ENCODE results near the gene SPAG4.

Gene SPAG4

DNA sequence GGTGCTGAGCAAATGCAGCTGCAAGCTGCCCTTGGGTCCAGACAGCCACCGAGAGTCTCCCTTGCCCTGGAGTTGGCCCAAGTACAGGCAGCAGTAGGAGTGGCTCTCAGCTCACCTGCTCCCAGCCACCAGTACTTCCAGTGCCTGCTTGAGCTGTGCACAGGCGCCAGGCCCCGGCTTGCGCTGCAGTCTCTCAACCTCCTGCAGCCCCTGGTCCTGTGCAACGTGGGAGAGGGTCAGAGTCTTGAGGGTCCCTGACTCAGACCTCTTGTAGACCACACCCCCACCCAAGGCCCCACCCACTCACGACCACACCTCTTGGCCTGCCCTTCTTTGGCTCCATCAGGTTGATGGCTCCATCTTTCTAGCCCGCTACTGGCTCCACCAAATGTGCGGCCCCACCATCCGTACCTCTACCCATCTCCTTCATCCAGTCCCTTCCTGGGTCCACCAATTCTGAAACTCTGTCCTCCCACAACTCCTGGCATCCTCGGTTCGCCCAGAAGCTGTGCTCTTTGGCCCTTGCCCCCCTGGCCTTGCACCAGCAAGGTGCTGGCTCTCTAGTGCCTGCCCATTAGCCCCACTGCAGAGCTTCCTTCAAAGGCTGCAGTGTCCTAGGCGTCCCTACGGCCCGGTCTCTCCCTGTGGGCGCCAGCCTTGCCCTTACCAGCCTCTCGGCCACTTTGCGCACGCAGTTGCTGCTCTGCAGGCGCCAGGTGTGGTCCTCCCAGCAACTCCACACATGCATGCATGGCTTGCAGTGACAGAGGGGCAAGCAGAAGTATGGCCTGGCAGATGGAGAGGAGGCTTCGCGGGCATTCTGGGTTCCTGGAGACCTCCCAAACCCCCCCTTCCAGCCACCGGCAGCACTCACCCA is 16.5 kb upstream of the SPAG4 start:
- Histone ChIP-seq H3K27me3 (replicated peaks in 2 of 5; ENCODE audit: control insufficient read depth in 4 of 5, insufficient read depth in 5 of 5, low read length in 4 of 5) (peaks cover 0 to 58% (median 40%) of the 10 kb centered on the region in 5 experiments), H3K4me3 (ENCODE audit: control insufficient read depth in 1 of 7, extremely low read depth in 1 of 7, insufficient read depth in 4 of 7, low read depth in 2 of 7, low read length in 6 of 7) (no peak overlapping the region), H3K36me3 (ENCODE audit: control insufficient read depth in 4 of 4, insufficient read depth in 4 of 4, low read length in 3 of 4) (no peaks in the 10 kb centered on the region), H3K9me3 (ENCODE audit: control extremely low read depth in 1 of 5, control insufficient read depth in 4 of 5, insufficient read depth in 2 of 5, low read depth in 1 of 5, low read length in 4 of 5) (no peaks in the 10 kb centered on the region), H3K4me1 (ENCODE audit: control extremely low read depth in 1 of 4, control insufficient read depth in 4 of 4, insufficient read depth in 4 of 4, low read length in 3 of 4) (peaks cover 0 to 19% (median 17%) of the 10 kb centered on the region in 4 experiments), H3K27ac (ENCODE audit: insufficient read depth in 1 of 2, low read depth in 1 of 2, low read length in 2 of 2, poor library complexity in 1 of 2, severe bottlenecking in 2 of 2) (no peak overlapping the region)
- ChIA-PET CTCF (no interaction called here), POLR2A (no interaction called here)
- no peak for DNase-seq
- 91% methylated on average over 18 of the region's 22 CpGs for WGBS (ENCODE audit: insufficient coverage)

DNA sequence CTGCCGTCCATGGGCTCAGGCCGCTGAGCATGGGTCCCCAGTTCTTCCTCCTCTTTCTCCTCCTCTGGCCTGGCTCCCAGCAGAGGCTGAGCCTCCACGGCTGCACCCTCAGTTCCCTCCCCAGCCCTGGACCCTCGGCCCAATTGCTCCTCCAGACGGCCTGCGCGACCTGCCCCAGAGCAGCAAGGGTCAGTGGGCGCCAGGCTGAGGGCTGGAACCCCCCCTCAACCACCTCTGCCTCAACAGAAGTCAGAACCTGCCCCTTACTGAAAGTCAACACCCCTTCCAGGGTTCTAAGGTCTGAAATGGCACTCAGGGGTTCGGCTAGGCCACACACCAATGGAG is 15.9 kb upstream of the SPAG4 start:
- Histone ChIP-seq H3K4me1 (ENCODE audit: control extremely low read depth in 1 of 4, control insufficient read depth in 4 of 4, insufficient read depth in 4 of 4, low read length in 3 of 4) (peaks cover 0 to 19% (median 17%) of the 10 kb centered on the region in 4 experiments), H3K36me3 (ENCODE audit: control insufficient read depth in 4 of 4, insufficient read depth in 4 of 4, low read length in 3 of 4) (no peaks in the 10 kb centered on the region), H3K27me3 (replicated peaks in 2 of 5; ENCODE audit: control insufficient read depth in 4 of 5, insufficient read depth in 5 of 5, low read length in 4 of 5) (peaks cover 0 to 58% (median 40%) of the 10 kb centered on the region in 5 experiments), H3K27ac (ENCODE audit: insufficient read depth in 1 of 2, low read depth in 1 of 2, low read length in 2 of 2, poor library complexity in 1 of 2, severe bottlenecking in 2 of 2) (no peak overlapping the region), H3K9me3 (ENCODE audit: control extremely low read depth in 1 of 5, control insufficient read depth in 4 of 5, insufficient read depth in 2 of 5, low read depth in 1 of 5, low read length in 4 of 5) (no peaks in the 10 kb centered on the region), H3K4me3 (ENCODE audit: control insufficient read depth in 1 of 7, extremely low read depth in 1 of 7, insufficient read depth in 4 of 7, low read depth in 2 of 7, low read length in 6 of 7) (no peak overlapping the region)
- WGBS (ENCODE audit: insufficient coverage), result 90% methylated on average over 8 of the region's 9 CpGs
- no peak for DNase-seq
- ChIA-PET CTCF (no interaction called here), POLR2A (no interaction called here)

DNA sequence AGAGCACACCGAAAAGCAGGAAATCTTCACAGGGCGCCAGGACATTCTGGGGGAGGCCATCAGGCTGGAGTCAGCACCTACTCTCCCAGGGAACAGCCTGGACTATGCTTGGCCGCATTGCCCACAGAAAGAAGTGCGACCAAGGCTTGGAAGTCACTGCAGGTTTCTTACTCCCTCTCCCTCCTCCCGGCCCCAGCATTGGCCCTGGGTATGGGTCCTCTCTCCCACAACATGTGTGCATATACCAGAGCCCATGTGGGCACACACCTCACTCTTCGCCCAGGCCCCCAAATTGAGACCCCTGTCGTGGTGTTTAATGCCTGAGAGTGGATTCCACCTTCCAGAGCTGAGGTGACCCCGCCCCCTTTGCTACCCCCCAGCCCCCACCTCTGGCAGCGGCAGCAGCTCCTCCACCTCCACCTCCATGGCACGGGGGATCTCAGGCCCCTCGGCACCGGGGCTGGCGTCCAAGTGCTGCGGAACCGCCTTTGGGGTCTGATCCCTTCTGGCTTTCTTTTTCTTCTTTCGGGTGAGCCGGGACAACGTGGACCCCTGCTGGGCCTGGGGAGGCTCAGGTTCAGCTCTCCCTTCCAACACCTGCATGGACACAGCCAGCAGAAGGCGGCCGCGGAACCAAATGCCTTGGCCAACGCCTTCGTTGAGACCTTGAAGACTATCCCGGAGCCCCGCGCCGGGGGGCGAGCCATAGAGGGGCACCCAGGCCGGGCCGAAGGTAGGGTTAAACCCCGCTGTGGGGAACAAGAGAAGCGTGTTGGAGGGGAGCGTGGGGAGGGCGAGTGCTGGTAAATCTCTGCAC is 15.2 kb upstream of the SPAG4 start:
- Histone ChIP-seq H3K36me3 (ENCODE audit: control insufficient read depth in 4 of 4, insufficient read depth in 4 of 4, low read length in 3 of 4) (no peaks in the 10 kb centered on the region), H3K9me3 (ENCODE audit: control extremely low read depth in 1 of 5, control insufficient read depth in 4 of 5, insufficient read depth in 2 of 5, low read depth in 1 of 5, low read length in 4 of 5) (no peaks in the 10 kb centered on the region), H3K27me3 (replicated peaks in 2 of 5; ENCODE audit: control insufficient read depth in 4 of 5, insufficient read depth in 5 of 5, low read length in 4 of 5) (peaks cover 0 to 58% (median 40%) of the 10 kb centered on the region in 5 experiments), H3K4me3 (ENCODE audit: control insufficient read depth in 1 of 7, extremely low read depth in 1 of 7, insufficient read depth in 4 of 7, low read depth in 2 of 7, low read length in 6 of 7) (peak overlapping the region in 6 of 7 experiments; percentile 0 to 75 (median 64)), H3K27ac (ENCODE audit: insufficient read depth in 1 of 2, low read depth in 1 of 2, low read length in 2 of 2, poor library complexity in 1 of 2, severe bottlenecking in 2 of 2) (no peak overlapping the region), H3K4me1 (ENCODE audit: control extremely low read depth in 1 of 4, control insufficient read depth in 4 of 4, insufficient read depth in 4 of 4, low read length in 3 of 4) (peaks cover 0 to 19% (median 17%) of the 10 kb centered on the region in 4 experiments)
- 27% methylated on average over 24 of the region's 34 CpGs for WGBS (ENCODE audit: insufficient coverage)
- CTCF ChIA-PET, result interaction anchor here (0.9 to 1.6 kb wide), 7 partner anchors 9 to 99 kb away, joined by 3 to 7 read pairs (median 3); partner anchors contain the start of genes NFS1 and ROMO1
- POLR2A ChIA-PET, result no interaction called here
- no peak for DNase-seq

GRCh38 chr20:35600993-35601973 is 14.3 kb upstream of the SPAG4 start:
- H3K4me1 ChIP-seq (ENCODE audit: control extremely low read depth in 1 of 4, control insufficient read depth in 4 of 4, insufficient read depth in 4 of 4, low read length in 3 of 4), result peaks cover 0 to 19% (median 17%) of the 10 kb centered on the region in 4 experiments
- H3K36me3 ChIP-seq (ENCODE audit: control insufficient read depth in 4 of 4, insufficient read depth in 4 of 4, low read length in 3 of 4), result no peaks in the 10 kb centered on the region
- CTCF ChIA-PET, result interaction anchor here (0.7 to 1.6 kb wide), 10 partner anchors 9 to 98 kb away, joined by 3 to 7 read pairs (median 3); partner anchors contain the start of genes NFS1 and ROMO1
- H3K27ac ChIP-seq (ENCODE audit: insufficient read depth in 1 of 2, low read depth in 1 of 2, low read length in 2 of 2, poor library complexity in 1 of 2, severe bottlenecking in 2 of 2), result no peak overlapping the region
- no peaks in the 10 kb centered on the region for H3K9me3 ChIP-seq (ENCODE audit: control extremely low read depth in 1 of 5, control insufficient read depth in 4 of 5, insufficient read depth in 2 of 5, low read depth in 1 of 5, low read length in 4 of 5)
- under 1% methylated on average over 87 of the region's 103 CpGs for WGBS (ENCODE audit: insufficient coverage)
- POLR2A ChIA-PET, result no interaction called here
- peaks cover 0 to 58% (median 40%) of the 10 kb centered on the region in 5 experiments for H3K27me3 ChIP-seq (replicated peaks in 2 of 5; ENCODE audit: control insufficient read depth in 4 of 5, insufficient read depth in 5 of 5, low read length in 4 of 5)
- peak; percentile 75 to 86 (median 84) for DNase-seq
- peak overlapping the region; percentile 5 to 75 (median 61) for H3K4me3 ChIP-seq (ENCODE audit: control insufficient read depth in 1 of 7, extremely low read depth in 1 of 7, insufficient read depth in 4 of 7, low read depth in 2 of 7, low read length in 6 of 7)

DNA sequence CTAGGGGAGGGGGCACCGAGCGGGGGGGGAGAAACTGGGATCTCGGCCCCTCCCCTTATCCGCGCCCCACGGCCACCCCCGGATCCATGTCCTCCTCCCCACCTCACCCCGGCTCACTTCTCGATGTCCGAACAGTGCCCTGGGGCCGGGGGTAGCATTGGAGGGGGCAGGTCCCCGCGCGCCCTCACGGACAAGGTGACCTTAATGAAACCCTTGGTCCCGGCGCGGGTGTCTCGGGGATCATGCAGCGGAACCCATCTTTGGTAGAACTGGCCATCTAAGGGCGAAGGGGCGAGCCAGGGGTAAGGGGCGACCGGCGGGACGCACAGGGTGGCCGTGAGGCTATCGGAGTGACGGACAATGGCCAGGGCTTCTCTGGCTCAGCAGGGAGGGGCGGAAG is 13.6 kb upstream of the SPAG4 start:
- Histone ChIP-seq H3K27me3 (replicated peaks in 2 of 5; ENCODE audit: control insufficient read depth in 4 of 5, insufficient read depth in 5 of 5, low read length in 4 of 5) (peaks cover 0 to 58% (median 36%) of the 10 kb centered on the region in 5 experiments), H3K9me3 (ENCODE audit: control extremely low read depth in 1 of 5, control insufficient read depth in 4 of 5, insufficient read depth in 2 of 5, low read depth in 1 of 5, low read length in 4 of 5) (no peaks in the 10 kb centered on the region), H3K36me3 (ENCODE audit: control insufficient read depth in 4 of 4, insufficient read depth in 4 of 4, low read length in 3 of 4) (no peaks in the 10 kb centered on the region), H3K27ac (ENCODE audit: insufficient read depth in 1 of 2, low read depth in 1 of 2, low read length in 2 of 2, poor library complexity in 1 of 2, severe bottlenecking in 2 of 2) (no peak overlapping the region), H3K4me1 (ENCODE audit: control extremely low read depth in 1 of 4, control insufficient read depth in 4 of 4, insufficient read depth in 4 of 4, low read length in 3 of 4) (peaks cover 0 to 19% (median 18%) of the 10 kb centered on the region in 4 experiments), H3K4me3 (ENCODE audit: control insufficient read depth in 1 of 7, extremely low read depth in 1 of 7, insufficient read depth in 4 of 7, low read depth in 2 of 7, low read length in 6 of 7) (peak overlapping the region; percentile 5 to 75 (median 61))
- WGBS (ENCODE audit: insufficient coverage), result 36% methylated on average over 27 of the region's 30 CpGs
- POLR2A ChIA-PET, result no interaction called here
- DNase-seq, result no peak
- CTCF ChIA-PET, result interaction anchor here (1.4 to 1.6 kb wide), 3 partner anchors 8 to 97 kb away, joined by 3 to 4 read pairs (median 3); partner anchors contain the start of genes NFS1 and ROMO1

- Histone ChIP-seq H3K27ac (ENCODE audit: insufficient read depth in 1 of 2, low read depth in 1 of 2, low read length in 2 of 2, poor library complexity in 1 of 2, severe bottlenecking in 2 of 2) (no peak overlapping the region), H3K4me3 (ENCODE audit: control insufficient read depth in 1 of 7, extremely low read depth in 1 of 7, insufficient read depth in 4 of 7, low read depth in 2 of 7, low read length in 6 of 7) (no peak overlapping the region), H3K4me1 (ENCODE audit: control extremely low read depth in 1 of 4, control insufficient read depth in 4 of 4, insufficient read depth in 4 of 4, low read length in 3 of 4) (peaks cover 0 to 19% (median 18%) of the 10 kb centered on the region in 4 experiments), H3K27me3 (replicated peaks in 2 of 5; ENCODE audit: control insufficient read depth in 4 of 5, insufficient read depth in 5 of 5, low read length in 4 of 5) (peaks cover 0 to 53% (median 30%) of the 10 kb centered on the region in 5 experiments), H3K9me3 (ENCODE audit: control extremely low read depth in 1 of 5, control insufficient read depth in 4 of 5, insufficient read depth in 2 of 5, low read depth in 1 of 5, low read length in 4 of 5) (no peaks in the 10 kb centered on the region), H3K36me3 (ENCODE audit: control insufficient read depth in 4 of 4, insufficient read depth in 4 of 4, low read length in 3 of 4) (no peaks in the 10 kb centered on the region)
- WGBS (ENCODE audit: insufficient coverage), result 100% methylated on average over 9 of the region's 15 CpGs
- POLR2A ChIA-PET, result no interaction called here
- DNase-seq, result no peak
- CTCF ChIA-PET, result interaction anchor here (0.8 to 1.8 kb wide), 8 partner anchors 13 to 199 kb away, joined by 3 to 7 read pairs (median 4); partner anchors contain the start of gene SPAG4
Measured at GRCh38 chr20:35602851-35603495, 12.7 kb upstream of the SPAG4 start.

Measured in common myeloid progenitor, CD34-positive (primary cell).